K562 (cell line): ENCODE results near the gene MVD. TPM values are rescaled to one million over a fixed set of nuclear protein-coding genes. Genes with fewer than 3 reads are reported as not detected.

ENCODE experiments used
- BCLAF1 ChIP-seq, 2 experiments: fragments of 450-650 bp in 1 of 2; IDR thresholded peaks; 2 replicates each; pipeline ENCODE4 v1.6.1; 2011 to 2017; ENCODE audit warnings: low read depth in 2 of 2, antibody characterized with exemption in 1 of 2, borderline replicate concordance in 1 of 2, low read length in 1 of 2, mild to moderate bottlenecking in 1 of 2, mixed read lengths in 1 of 2; ENCODE audit not compliant: control insufficient read depth in 1 of 2
- CREM ChIP-seq: IDR thresholded peaks from 2 replicates; pipeline ENCODE4 v1.6.1; 2014; ENCODE audit warnings: antibody characterized with exemption, low read depth
- E2F8 ChIP-seq: fragments of 450-650 bp; IDR thresholded peaks from 2 replicates; pipeline ENCODE4 v1.7.1; 2018; ENCODE audit warnings: mild to moderate bottlenecking, low read depth; ENCODE audit not compliant: partially characterized antibody
- PBX2 ChIP-seq, 2 experiments: IDR thresholded peaks in 1 of 2; conservative IDR thresholded peaks in 1 of 2; 2 replicates each; pipeline ENCODE4 v1.6.1; 2016; ENCODE audit warnings: low read depth in 2 of 2, mild to moderate bottlenecking in 1 of 2, missing compliant biosample characterization in 1 of 2, missing genetic modification characterization in 1 of 2, moderate library complexity in 1 of 2
- RBFOX2 ChIP-seq: fragments of 200-400 bp; formaldehyde crosslinking; IDR thresholded peaks from 2 replicates; pipeline ENCODE4 v1.6.1; 2017; ENCODE audit warnings: low read depth, mild to moderate bottlenecking, low read length, moderate library complexity
- SMAD4 ChIP-seq: fragments of 250-450 bp; sonication (Bioruptor Pico); conservative IDR thresholded peaks from 2 replicates; pipeline ENCODE4 v1.8.0; 2021; ENCODE audit warnings: inconsistent platforms, mild to moderate bottlenecking, moderate library complexity
- TBP ChIP-seq: optimal IDR thresholded peaks from 2 replicates; pipeline ENCODE3; 2011; ENCODE audit warnings: low read depth, low read length, improper control_type of control experiment
- TCFL5 ChIP-seq: fragments of 250-450 bp; sonication (Bioruptor Pico); conservative IDR thresholded peaks from 2 replicates; pipeline ENCODE4 v1.6.1; 2021; ENCODE audit warnings: mild to moderate bottlenecking, moderate library complexity, matching md5 sums
- ZBTB2 ChIP-seq: fragments of 450-650 bp; IDR thresholded peaks from 2 replicates; pipeline ENCODE4 v1.6.1; 2016; ENCODE audit warnings: antibody characterized with exemption
- ZKSCAN8 ChIP-seq: fragments of 200-800 bp; sonication (Bioruptor generic); IDR thresholded peaks from 2 replicates; pipeline ENCODE4 v1.6.1; 2016; ENCODE audit warnings: missing genetic modification characterization, missing compliant biosample characterization
- ZNF436 ChIP-seq: fragments of 250-450, 450-650 bp; sonication (Bioruptor Pico); formaldehyde crosslinking; IDR thresholded peaks from 2 replicates; pipeline ENCODE4 v1.7.0; 2020; ENCODE audit warnings: mild to moderate bottlenecking
- polyA plus RNA-seq, 8 experiments: library from polyadenylated mRNA; depleted of rRNA in 4 of 8; stranded (reverse) in 5 of 8; unstranded in 3 of 8; fragments of >200 nt; fragmentation: Nextera tagmentation in 2 of 8; fragmentation: Illumina TruSeq in 1 of 8; extraction: Ambion mirVana in 2 of 8; extraction: Trizol in 1 of 8; gene quantifications; 2 replicates each; pipeline versions ENCODE4 v1.2.1 to v1.2.3, GENCODE V29; 2011 to 2014; ENCODE audit warnings: inconsistent platforms in 1 of 8, missing spikeins in 1 of 8
- total RNA-seq, 7 experiments: library from RNA; depleted of rRNA in 6 of 7; stranded (reverse); fragments of >200 nt in 6 of 7; fragmentation: Illumina TruSeq in 2 of 7; extraction: Trizol in 2 of 7; gene quantifications; 2 replicates each; pipeline versions ENCODE4 v1.2.1 to v1.2.3, GENCODE V29; 2011 to 2021; ENCODE audit warnings: low replicate concordance in 1 of 7

MVD gene
- total and polyA plus RNA-seq, 9 of the 15 experiments (the other 6 are each of a cell fraction or from before 2014, with no cell fraction given), result 12.2 to 141 (median 45.3) TPM

- TF ChIP-seq PBX2 (CRISPR knock-in tag; IDR thresholded peaks at IDR 0.05; ENCODE audit: low read depth), result no peak
- no peak for TF ChIP-seq PBX2 (tag; conservative IDR thresholded peaks at IDR 0.05; ENCODE audit: low read depth)
- peak; percentile 87 for TF ChIP-seq TBP
- no peak for TF ChIP-seq ZKSCAN8 (CRISPR knock-in tag)
- no peak for TF ChIP-seq ZNF436
- TF ChIP-seq TCFL5 (CRISPR knock-in tag), result no peak
- TF ChIP-seq BCLAF1 (IDR thresholded peaks at IDR 0.05; ENCODE audit: borderline replicate concordance in 1 of 2, control insufficient read depth in 1 of 2, low read depth in 2 of 2, low read length in 1 of 2), result peak in 1 of 2 experiments; percentile 76; a peak in 1 of 4 replicates
- no peak for TF ChIP-seq E2F8
- peak; percentile 70 for TF ChIP-seq RBFOX2
- 0 out of 2 replicates have a peak, but pooled peaks have one; percentile 26 for TF ChIP-seq SMAD4 (CRISPR knock-in tag)
- TF ChIP-seq ZBTB2, result peak; percentile 52; the same call in 1 of the 2 replicates
- no peak; the same call in none of the 2 replicates for TF ChIP-seq CREM
Measured at GRCh38 chr16:88686439-88687253, 23.8 kb upstream of the MVD start, which contains the start of gene SNAI3 (continued).
